ENCODE measurements around the gene EFNB2.

The EFNB2 gene, protein sequence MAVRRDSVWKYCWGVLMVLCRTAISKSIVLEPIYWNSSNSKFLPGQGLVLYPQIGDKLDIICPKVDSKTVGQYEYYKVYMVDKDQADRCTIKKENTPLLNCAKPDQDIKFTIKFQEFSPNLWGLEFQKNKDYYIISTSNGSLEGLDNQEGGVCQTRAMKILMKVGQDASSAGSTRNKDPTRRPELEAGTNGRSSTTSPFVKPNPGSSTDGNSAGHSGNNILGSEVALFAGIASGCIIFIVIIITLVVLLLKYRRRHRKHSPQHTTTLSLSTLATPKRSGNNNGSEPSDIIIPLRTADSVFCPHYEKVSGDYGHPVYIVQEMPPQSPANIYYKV

DNA sequence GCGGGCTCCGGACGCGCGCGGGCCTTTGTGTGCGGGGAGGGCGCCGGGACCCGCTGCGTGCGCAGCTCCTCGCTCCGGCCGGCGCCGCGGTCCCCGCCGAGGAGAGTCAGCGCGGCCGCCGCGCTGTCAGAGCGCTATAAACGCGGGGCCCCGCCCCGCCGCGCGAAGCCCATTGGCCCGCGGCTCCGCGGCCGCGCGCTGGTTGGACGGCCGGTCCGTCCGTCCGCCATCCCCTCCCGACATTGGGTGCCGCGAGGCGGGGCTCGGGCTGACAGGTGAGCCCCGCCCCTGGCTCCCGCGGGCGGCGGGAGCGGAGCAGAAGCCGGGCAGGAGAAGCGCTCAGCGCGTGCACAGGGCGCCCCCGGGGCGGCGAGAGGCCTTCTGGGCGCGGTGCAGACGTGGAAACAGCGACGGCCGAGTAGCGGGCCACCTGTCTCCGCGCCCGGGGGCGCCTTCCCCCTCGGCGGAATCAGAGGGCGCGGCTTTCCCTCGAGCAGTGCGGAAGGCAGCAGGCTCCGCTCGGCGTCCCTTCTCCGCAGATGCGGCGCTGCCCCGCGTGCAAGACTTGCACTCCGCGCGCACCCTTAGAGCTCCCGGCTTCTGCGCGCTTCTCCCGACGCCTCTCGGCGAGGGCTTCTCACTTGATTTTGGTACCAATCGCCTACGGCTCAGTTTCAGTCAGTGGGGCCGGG is at the start of gene EFNB2:
Gene EFNB2 (minus strand): TSS at position 111 of the 692 bp plus-strand sequence. CDS start 698 bp downstream, outside the sequence.
- DNase-seq: peak; percentile 60 to 83 (median 66)

DNA sequence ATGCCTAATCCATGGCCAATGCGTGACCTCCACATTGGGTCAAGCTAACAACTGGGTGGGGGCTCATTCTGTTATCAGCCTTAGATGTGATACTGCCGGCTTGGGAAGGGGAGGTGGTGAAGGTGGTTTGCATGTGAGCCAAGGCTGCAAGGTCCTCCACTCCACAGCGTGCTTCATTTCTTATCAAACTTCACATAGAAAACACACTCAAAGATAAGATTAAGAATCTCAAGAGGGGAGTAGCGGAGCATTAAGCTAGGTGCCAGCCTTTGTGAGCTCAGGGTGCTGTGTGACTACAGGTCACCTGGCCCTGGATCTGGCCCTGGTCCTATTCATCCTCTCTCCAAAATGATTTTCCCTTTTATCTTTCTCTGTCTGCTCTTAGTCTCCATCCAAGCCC is 45.8 kb upstream of the EFNB2 start:
- no peak for DNase-seq

DNA sequence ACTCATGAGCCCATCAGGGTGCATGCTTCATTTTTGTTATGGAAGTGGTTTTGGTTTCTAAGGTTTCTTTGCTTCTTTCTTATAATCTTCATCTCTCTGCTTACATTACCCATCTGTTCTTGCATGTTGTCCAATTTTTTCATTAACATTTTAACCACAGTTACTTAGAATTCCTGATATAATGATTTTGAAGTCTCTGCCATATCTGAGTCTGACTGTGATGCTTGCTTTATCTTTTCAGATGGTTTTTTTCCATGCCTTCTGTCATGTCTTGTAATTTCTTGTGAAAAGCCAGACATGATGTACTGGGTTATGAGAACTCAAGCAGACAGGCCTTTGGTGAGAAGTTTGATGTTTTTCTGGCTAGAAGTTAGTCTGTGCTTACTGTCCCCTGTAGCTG is 40.4 kb upstream of the EFNB2 start:
- no peak for DNase-seq

DNA sequence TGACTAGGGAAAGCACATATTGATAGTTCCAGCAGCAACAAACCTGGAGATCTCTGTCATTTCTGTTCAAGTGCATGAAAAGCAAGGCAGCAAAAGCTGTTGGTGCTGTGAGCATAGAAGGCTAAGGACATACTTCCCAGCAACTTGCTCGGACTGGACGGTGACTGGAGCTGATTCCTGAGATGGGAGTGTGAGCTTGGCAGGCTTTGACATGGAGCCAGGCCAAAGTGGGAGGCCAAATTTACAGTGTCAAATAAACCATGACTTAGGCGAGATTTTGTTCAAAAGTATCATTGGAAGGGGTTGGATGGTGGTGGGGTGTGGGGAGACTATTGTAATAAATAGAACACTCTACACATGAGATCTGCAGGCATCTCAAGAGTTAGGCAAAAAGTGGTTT is 38.4 kb upstream of the EFNB2 start:
- DNase-seq: no peak

DNA sequence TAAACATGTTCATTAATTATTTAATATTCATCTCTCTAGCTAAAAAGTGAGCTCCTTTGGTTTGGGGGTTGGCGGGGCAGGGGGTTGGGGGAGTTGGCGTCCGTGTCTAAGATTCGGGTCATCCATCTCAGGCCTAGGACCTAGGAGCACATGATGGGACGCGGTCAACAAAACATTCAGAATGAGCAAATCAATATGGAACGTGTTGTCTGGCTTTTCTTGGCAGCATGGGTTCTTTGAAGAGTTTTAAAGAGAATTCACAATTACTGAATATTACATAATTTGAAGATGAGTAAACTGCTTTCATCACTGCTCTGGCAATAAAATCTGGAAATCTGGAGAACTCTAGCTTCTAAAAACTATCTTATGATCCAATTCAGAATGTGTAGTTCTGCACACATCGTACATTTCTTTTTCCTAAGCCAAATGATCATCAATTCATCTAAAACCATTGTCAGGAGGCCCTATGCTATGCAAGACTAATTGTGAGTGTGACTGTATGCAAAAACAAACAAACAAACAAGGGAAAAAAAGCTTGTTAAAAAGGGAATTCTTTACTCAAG is 37.9 kb upstream of the EFNB2 start:
- no peak for DNase-seq

DNA sequence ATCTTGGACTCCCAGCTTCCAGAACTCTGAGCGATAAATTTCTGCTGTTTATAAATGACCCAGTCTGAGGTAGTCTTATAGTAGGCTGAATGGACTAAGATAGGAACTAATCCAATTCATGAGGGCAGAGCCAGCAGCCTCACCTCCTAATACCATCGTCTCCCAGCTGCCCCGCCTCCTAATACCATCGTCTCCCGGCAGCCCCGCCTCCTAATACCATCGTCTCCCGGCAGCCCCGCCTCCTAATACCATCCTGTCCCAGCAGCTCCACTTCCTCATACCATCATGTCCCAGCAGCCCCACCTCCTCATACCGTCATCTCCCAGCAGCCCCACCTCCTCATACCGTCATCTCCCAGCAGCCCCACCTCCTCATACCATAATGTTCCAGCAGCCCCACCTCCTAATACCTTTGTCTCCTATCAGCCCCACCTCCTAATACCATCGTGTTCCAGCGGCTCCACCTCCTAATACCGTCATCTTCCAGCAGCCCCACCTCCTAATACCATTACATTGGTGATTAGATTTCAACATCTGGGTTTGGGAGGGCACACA is 34.9 kb upstream of the EFNB2 start:
- DNase-seq: peak in 3 of 4 experiments; percentile 15 to 59 (median 35)

DNA sequence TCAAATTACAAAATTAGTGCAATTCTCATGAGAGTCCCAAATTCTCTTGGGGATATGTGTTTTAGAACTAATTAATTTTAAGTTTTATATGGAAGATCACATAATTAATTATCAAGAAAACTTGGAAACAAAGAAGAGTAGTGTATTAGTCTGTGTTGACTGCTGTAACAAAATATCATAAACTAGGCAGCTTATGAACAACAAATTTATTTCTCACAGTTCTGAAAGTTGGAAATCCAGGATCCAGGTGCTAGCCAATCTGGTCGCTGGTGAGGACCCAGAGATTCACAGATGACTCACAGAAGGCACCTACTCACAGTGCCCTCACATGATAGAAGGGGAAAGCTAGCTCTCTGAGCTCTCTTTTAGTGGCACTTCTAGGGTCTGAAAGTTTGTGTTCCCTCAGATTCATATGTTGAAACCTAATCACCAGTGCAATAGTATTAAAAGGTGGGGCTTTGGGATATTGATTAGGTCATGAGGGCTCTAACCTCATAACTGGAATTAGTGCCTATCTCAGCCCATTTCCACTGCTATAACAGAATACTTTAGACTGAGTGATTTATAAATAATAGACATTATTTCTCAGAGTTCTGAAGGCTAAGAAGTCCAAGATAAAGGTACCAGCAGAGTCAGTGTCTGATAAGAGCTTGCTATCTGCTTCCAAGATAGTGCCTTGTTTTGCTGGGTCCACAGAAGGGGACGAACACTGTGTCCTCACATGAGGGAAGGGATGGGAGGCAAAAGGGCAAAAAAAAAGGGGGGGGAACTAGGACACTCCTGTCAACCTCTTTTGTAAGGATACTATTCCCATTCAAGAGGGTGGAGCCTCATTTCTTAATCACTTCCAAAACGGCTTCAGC is 34.0 kb upstream of the EFNB2 start:
- DNase-seq: no peak

DNA sequence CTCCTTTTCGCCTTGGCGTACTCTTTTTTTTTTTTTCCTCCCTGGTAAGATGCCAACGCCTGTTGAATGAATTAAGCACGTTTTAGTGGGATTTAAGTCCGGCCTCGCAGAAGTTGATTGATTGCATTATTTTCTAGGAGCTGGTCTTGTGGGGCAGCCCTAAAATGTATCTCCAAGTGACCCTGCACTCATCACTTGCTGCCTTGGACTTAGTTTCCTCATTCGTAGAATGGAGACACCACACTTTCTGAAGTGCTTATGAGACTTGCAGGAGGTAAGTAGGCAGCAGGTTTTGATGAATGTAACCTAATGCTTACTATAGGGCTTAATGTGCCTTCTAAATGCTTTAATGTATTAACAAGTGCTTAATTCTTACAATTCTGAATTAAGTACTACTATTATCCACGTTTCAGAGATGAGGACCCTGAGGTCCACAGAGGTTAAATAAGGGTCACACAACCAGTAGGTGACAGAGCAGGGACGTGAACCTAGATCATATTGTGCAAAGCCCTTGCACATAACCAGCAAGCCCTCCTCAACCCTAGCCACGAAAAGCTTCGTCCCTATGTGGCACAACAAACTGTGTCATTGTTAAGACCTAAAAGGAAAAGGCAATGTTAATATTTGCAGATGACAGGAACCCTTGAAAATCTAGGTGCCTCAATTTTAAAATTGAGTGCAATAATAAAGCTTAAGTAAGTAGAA is 33.0 kb upstream of the EFNB2 start:
- no peak for DNase-seq

DNA sequence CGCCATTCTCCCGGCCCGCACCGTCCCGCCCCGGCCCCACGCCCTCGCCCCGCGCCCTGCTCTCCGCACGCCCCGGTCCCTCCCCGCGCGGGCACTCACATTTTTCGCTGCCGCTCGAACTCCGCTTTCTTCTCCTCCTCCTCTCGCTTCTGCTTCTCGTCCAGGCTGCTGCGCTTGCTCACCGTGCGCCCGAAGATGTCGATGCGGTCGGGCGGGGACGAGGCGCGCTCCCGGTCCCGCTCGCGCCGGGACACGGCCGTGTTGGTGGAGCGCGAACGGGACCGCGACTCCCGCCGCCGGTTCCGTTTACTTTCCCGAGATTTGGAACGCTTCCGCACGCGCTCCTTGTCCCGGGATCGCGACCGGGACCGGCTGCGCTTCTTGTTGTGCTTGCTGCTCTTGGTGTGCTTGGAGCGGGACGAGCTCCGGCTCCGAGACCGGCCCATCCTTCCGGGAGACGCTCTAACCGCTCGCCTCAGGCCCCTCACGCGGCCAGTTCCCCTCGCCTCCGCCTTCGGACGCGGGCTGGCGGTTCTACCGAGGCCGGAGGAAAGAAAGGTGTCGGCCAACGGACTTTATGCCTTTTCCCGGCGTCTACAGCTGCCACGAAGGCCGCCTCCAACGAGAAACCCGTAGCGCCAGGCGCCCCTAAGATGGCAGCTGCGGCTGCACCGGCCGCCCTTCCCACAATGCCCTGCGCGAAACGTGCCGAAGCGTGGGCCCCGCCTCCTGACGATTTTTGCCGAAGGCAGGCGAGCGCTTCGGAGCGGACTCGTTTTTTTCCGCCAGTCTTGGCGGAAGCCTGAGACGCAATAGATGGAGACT is 32.2 kb upstream of the EFNB2 start, which contains the start of gene ARGLU1:
Gene ARGLU1 (minus strand): TSS at position 664 of the 825 bp plus-strand sequence. CDS start 218 bp downstream, at position 446.
- peak; percentile 87 to 98 (median 92) for DNase-seq

DNA sequence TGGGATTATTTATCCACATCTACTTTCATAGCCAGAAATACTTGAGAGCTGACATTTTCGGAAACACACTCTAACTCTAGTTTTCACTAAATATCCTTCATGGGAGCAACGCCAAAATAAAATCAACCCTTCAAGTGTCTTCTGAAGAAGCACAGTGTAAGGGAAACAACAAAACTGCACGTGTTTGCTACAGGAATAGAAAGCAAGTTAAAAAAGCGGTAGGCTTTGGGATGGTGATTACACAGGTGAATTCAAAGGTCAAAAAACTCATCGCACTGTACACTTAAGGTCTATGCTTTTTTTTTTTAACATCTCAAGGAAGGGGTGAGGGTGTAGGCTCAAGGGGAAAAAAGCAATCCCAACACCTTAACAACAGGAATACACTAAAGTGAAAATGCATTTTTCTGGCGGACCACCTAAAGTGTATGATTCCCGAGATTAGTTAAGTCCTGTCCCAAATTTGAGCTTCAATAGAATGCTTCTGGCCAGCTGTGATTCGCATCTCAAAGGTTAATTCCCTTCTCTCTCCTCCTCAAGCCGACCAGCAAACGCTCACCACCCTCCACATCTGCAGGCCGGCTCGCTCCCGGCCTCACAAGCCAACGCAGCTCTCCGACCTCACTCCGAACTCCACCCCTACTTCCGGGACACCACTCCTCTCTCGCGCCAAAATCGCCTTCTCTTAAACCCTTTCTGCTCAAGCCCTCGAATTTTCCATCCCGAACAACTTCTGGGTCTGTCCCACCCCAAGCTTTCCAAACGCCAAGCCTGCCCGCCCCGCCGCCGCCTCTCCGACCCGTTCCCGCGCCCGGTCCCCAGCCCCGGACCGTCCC is 31.4 kb upstream of the EFNB2 start:
- no peak for DNase-seq

DNA sequence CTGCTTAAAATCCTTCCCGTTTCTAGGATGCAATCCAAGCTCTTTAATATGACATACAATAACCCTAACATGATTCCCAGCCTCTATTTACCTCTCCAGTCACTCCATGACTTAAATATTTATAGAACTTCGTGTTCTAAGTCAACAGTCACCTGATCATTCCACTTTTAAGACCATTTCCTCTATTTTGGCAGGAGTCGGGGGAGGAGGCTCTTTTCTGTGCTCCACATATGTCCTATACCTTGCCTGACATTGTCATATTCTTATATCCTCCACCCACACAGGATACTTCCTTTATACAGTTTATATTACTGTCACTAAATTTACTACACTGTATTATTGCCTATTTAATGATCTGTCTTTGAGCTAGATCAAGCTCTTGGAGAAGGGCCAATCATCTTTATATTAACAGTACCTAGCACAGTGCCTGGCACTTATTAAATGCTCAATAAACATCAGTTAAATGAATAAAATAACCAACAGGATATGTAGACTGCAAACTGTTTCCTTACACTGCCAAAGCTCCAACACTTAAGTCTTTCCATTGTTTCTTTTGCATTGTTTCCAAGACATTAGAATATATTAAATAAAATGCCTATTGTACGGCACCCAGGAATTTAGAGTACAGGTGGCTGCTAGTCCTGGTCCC is 29.8 kb upstream of the EFNB2 start:
- no peak for DNase-seq

DNA sequence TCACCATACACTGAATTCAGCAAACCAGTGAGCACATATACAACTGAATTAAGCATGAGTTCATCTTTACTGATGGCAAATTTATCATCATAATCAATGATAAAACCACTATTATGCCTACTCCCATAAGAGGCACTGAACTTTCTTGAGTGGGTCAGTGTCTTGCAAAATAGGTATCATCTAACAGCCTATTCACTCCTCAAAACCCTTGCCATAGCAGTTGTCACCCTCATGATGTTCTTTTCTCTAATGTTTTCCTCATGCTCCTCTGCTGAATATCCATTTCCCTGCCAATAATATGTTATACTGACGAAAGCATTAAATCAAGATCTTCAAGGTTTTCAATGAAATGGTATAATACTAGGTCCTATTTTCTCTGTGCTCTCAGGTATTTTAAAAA is 26.8 kb upstream of the EFNB2 start:
- DNase-seq: no peak

DNA sequence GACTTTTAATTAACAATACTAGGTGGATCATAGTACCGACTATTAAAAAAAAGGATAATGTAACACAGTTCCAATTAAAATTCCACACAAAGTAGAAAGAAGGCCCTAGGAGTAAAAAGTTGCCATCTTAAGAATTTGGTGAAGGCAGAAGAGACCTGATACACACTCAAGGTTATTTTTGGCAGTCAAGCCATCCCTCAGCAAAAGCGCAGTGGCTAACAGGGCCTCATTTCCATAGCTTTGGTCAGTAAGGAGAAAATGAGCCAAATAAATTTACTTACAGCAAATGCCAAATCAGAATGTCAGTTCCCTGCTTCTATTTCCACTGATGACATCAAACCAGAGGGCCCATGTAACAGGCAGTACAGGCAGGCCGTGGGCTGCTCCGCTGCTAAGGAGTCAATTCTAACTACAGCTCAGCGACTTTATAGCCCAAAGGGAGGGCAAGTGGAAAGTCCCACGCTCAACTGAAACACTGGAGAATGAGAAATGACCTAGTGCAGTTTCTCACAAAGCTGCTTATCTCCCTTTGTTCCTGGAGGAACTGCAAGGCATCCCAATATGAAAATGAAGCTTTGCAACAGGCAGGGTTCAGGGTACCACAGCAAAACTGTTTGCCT is 26.2 kb upstream of the EFNB2 start:
- DNase-seq: no peak

DNA sequence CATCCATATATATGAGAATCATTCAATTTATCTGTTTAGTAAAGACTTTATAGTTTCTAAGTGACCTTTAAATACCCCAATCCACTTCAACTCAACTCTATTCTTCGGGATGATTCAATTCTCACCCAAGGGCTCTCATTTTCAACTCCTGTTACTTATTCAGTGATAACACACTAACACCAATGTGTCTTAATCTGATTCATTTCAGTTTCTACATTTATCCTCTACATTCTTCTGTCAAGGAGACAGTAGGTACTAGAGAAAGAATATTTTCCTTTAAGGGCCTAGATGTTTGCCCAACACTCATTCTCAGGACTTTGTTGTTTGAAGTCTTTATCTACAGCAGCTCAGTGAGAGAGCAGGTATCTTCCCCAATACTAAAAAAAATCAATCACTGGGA is 25.4 kb upstream of the EFNB2 start:
- DNase-seq: no peak

DNA sequence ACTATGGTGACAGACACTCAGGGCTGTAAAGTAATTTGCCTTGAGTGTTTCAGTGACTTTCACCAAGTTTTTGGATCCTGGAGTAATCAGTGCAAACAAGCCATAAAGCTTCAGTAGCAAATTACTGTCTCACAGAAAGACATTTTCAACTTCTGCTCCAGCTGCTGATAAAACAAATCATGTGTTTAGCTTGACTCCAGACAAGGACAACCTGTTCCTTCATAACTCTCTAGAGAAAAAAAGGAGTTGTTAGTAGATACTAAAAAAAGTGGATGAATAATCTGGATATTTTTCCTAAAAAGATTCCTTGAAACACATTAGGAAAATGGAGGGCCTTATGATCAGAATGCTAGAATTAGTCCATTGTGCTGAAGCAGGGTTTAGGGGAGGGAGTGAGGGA is 23.1 kb upstream of the EFNB2 start:
- no peak for DNase-seq

DNA sequence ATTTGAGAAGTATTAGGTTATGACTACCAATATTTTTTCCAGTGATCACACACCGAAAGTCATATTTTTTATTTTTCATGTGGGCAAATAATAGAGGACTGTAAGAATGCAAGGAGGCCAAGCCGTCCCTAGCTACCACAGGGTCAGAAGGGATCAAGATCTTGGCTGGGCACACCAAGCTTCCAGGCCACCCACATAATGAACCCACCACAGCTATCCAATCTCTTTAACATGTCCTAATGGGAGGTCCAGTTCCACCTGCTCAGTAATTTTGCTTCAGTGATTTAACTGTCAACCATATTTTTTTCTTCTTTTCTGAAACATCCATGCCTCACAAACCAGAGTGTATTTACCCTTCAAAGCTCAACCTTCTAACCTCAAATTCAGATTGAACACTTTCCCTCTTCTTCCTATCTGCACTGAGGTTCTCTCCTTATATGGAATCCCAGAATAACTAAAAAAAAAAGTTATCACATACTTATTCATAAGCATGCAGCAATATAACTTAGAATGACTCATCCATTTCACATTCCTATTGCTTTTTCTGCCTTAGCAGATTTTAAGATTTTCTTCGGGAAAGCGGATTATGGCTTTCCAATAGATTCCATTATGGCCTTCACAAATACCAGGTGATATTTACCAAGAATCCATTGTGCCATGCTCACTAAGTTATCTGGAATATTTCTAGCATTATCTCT is 20.3 kb upstream of the EFNB2 start:
- DNase-seq: no peak

DNA sequence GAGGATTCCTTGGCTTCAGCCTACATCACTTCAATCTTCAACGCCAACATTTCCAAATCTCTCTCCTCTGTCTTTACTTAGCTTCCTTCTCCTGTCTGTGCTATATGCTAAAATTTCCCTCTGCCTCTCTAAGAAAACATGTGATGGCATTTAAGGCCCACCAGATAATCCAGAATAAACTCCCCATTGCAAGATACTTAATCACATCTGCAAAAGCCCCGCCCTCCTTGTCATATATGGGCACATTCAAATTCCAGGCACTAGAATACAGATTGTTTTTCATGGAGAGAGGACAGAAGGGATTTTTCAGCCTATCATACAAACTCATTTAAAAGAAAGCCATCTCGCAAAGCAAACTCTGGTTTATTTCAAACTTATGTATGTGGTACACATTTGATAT is 16.3 kb upstream of the EFNB2 start:
- no peak for DNase-seq

DNA sequence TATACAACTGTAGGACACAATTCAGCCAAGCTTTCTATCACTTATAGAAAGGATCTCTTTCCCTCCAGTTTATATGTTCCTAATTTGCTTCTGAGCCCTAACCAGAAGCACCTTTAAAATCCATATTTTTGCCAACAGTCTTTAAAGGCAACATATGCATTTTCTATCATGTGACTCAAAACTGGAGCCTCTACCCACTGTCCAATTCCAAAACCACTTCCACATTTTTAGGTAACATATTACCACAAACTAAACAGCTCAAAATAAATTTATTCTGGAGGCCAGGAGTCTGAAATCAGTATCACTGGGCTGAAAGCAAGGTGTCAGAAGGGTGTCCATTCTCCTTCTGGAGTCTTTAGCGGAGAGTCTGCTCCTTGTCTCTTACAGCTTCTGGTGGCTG is 15.9 kb upstream of the EFNB2 start:
- no peak for DNase-seq

Measured in activated naive CD4-positive, alpha-beta T cell (primary cell).